Endothelial cell of hepatic sinusoid (primary cell): ENCODE measurements around the gene TRPC4.

Experiments
- in situ Hi-C: cut with HindIII; loops from 2 replicates; pipeline ENCODE4 v1.10.0; 2017; ENCODE audit warnings: low sequenced_read_pairs

TRPC4 gene

DNA sequence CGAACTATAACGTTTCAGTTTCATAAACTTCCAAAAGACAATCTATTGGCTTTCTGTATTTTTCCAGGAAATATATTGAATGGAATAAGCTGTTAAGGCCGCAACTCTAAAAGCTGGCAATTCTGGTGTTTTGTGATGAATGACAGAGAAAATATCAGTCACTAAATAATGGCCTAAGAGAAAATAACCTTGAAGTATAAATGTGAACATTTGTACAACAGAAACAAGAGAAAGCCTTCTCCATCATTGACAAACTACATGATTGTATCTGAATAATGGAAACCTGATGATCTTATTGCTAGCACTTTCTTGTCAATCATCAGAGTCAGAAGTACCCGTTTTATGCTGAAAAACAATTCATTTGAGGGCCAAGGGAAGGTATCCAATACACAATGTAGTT is 134.3 kb downstream of the TRPC4 start:
- in situ Hi-C loops = no loop called here

DNA sequence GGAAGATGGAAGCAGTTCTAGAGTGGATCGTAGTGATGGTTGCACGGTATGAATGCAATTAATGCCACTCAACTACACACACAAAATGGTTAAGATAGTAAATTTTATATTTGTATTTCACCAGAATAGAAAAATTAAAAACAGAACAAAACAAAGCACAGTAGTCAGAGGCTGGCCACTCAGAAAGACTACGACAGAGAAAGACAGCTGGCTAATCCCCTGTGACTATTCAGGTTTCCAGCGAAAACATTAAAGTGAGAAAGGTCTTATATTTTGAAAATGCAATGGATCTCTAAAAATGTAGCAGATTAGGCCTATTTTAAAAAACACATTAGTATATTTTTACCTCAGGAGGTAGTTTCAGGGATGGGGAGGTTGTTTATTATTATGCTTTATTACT is 139.7 kb downstream of the TRPC4 start:
- in situ Hi-C loops = loop anchor here (5.0 kb wide), 1 partner anchor 78 kb away; no protein-coding TSS in a partner anchor

- in situ Hi-C loops = loop anchor here (10.0 kb wide), 2 partner anchors 52 to 128 kb away; no protein-coding TSS in a partner anchor
Measured at GRCh38 chr13:37716420-37717195, 153.0 kb downstream of the TRPC4 start.

- in situ Hi-C loops = loop anchor here (10.0 kb wide), 2 partner anchors 51 to 129 kb away; no protein-coding TSS in a partner anchor
Measured at GRCh38 chr13:37715606-37716015, 154.0 kb downstream of the TRPC4 start.

GRCh38 chr13:37709318-37709717 is 160.3 kb downstream of the TRPC4 start:
- in situ Hi-C loops = no loop called here

DNA sequence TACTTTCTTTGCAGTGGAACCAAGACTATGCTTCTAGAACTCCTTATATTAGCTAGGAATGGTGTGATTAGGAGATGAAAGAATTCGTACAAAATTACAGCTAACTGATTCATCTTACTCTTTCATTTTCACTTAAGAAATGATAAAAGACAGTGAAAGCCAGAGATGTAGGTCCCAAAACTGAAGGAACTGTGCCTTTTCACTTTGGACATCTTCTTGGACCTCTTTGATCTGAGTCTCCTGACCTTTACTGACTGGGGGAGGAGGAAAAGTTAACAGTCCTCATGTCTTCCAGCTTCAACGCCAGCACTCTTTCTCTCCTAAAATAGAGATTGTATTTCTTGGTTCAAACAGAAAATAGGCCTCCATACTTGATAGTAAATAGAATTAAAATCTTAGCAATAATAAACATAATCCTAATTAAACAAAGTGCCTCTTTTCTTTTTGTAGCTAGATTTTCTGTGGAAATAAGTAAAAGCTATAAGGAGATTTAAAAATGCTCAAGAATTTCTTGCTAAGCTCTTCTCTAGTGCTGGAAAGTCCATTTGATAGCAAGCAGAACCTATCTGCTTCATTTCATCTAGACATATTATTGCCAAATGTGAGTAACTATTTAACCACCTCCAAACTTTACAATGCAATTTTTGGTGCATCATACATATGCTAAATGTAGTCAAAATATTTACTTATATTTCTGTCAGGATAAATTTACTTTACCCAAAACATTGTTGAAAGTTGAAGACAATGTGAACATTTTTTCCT is 161.7 kb downstream of the TRPC4 start:
- in situ Hi-C loops = no loop called here

DNA sequence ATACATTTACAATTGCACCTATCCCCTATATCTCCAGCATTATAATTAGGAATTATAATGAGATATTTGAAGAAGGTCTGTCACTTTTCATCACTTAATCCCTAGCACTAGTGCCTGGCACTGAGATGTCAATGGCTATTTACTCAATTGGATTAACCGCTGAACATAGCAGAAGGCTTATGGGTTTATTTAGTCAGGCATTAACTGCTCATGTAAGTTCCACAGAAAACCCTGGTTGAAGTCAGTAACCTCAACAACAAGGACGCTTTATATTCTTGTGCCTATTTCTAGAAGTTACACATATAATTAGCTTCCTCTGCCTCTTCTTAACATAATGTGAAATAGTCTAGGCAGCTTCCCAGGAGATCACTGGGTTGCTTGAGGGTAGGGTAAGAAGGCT is 163.5 kb downstream of the TRPC4 start:
- in situ Hi-C loops = no loop called here

- in situ Hi-C loops = no loop called here
Measured at GRCh38 chr13:37701972-37702371, 167.6 kb downstream of the TRPC4 start.

GRCh38 chr13:37701306-37701705 is 168.3 kb downstream of the TRPC4 start:
- in situ Hi-C loops = no loop called here

DNA sequence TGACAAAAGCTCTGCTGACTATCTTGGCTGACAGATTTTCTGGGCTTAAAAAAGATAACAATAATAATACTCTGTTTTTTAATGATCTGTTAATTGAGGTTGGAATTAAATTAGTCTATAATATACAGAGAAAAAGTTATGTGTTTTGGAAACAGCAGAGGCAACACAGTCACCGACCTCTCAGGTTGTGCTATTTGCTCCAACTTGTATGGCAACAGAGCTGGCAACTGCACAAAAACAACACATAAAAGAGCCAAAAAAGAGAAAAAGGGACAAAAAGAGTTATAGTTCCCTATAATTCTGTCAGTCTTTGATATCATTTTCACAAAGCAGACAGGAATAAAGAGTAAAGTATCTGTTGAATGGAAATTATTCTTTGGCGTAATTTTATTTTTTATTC is 168.7 kb downstream of the TRPC4 start:
- in situ Hi-C loops = no loop called here

GRCh38 chr13:37695200-37695599 is 174.4 kb downstream of the TRPC4 start:
- in situ Hi-C loops = no loop called here

DNA sequence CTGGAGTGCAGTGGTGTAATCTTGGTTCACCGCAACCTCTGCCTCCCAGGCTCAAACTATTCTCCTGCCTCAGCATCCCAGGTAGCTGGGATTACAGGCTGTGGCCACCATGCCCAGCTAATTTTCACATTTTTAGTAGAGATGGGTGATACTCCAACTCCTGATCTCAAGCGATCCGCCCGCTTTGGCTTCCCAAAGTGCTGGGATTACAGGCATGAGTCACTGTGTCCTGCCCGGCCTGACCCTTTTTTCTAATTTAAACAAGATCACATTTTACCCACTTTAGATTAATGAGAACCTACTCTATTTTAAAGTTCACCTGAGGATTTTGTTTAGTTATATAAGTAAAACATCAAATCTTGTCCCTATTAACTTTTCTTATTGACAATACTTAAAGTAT is 179.2 kb downstream of the TRPC4 start:
- in situ Hi-C loops = no loop called here

DNA sequence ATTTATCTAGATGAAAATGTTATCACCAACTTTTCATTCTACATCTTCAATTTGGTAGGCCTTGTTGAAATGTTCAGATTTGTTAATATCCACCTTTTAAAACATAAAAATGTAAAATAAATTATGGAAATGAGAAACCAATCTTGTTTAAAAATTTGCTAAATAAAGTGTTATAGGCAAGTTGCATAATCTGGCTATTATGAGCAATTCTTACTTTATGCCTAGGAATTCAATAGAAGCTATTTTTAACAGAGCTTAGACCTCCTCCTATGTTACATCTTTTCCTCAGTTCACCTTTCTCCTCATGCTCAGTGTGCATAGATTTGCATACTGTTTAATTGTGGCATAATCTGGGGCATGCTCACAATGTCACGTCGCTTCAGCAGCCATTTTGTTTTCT is 183.1 kb downstream of the TRPC4 start:
- in situ Hi-C loops = no loop called here

DNA sequence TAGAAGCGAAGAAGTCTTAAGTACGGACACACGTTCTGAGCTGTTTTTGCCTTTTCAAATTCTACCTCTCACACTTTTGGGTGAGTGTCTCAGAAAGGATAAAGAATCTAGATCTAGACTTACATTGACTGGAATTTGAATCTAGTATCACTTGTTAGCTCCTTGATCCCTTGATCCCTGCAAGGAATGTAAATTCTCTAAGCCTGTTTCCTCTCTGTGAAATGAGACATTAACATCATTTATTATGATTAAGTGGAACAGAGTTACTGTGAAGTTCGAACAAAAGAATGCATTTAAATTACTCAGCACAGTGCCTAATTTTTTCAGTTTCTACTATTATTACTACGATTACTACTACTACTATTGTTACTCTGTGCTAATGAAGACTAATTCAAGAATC is 184.4 kb downstream of the TRPC4 start:
- in situ Hi-C loops = no loop called here

GRCh38 chr13:37682496-37682895 is 187.1 kb downstream of the TRPC4 start:
- in situ Hi-C loops = no loop called here

- in situ Hi-C loops = no loop called here
Measured at GRCh38 chr13:37681281-37682032, 188.1 kb downstream of the TRPC4 start.

- in situ Hi-C loops = no loop called here
Measured at GRCh38 chr13:37680137-37680536, 189.4 kb downstream of the TRPC4 start.

DNA sequence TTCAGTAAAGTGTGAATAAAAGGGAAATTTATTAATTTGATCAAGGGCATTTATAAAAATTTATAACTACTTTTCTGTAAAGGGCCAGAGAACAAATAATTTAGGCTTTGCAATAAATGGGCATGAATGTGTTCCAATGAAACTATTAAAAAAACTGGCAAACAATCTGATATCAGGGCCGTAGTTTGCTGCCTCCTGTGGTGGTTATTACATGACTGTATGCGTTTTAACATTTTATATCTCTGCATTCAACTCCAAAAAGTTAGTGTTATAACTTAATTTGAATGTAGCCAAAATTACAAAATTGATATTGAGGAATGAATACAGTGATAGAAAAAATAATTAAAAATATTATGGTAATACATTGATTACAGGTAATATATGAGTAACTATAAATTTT is 190.5 kb downstream of the TRPC4 start:
- in situ Hi-C loops = no loop called here

DNA sequence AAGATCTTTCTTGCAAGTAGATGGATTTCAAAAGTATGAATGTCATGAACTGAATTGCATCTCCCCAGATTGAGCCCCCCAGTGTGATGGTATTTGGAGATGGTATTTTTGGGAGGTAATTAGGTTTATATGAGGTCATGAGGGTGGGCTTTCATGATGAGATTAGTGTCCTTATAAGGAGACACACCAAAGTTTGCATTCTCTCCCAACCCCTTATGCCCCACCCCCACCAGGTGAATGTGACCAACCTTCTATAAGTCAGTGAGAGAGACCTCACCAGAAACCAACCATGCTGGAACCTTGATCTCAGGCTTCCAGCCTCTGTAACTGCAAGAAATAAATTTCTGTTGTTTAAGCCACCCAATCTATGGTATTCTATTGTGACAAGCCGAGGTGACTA is 199.7 kb downstream of the TRPC4 start:
- in situ Hi-C loops = loop anchor here (10.0 kb wide), 1 partner anchor 45 kb away; no protein-coding TSS in a partner anchor

- in situ Hi-C loops = loop anchor here (10.0 kb wide), 1 partner anchor 47 kb away; no protein-coding TSS in a partner anchor
Measured at GRCh38 chr13:37667702-37668101, 201.9 kb downstream of the TRPC4 start.

- in situ Hi-C loops = loop anchor here (10.0 kb wide), 1 partner anchor 49 kb away; no protein-coding TSS in a partner anchor
Measured at GRCh38 chr13:37666036-37666435, 203.5 kb downstream of the TRPC4 start.
